ENCODE results near the gene COL23A1.
"Not testable (repeated sequence)": the region's sequence is repeated elsewhere in the genome, so short reads cannot be mapped to it uniquely, and the experiment has no call there.

COL23A1 gene

DNA sequence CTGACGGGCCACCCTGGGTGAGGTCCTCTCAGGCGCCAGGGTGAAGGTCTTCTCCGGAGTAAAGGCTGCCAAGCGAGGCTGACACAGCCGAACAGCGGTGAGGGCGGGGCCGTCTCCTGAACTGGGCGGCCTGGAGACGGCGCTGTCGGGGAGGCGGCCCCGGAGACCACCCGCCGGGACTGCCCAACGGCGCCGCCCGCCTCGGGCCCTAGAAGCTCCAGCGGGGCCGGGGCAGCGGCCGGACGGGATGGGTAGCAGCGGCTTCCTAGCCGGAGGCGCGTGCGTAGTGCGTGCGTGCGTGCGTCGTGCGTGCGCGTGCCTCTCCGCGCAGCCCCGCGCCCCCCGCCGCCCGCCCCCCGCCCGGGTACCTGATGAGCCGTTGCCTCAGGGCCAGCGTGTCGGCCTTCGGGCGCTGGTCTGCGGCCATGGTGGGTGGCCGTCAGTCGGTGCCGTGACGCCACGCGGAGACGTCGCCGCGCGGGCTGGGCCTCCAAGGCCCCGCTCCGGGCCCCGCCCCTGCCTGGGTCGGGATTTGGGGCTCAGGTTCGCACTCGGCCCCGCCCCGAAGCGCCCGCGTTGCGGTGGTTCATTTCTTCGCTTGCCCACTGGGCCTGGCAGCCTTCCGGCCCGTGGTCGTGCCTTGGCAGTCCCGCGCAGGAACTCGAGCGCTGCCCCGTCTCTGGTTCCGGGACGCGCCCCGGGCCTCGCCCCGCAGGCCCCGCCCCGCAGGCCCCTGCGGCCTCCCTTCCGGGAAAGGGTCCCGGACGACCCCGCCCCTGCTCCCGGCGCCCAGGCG lies 357.9 kb downstream of the COL23A1 start, which contains the start of gene PHYKPL:
TSS of gene PHYKPL (minus strand) at position 679 of the 796 bp plus-strand sequence. CDS start at position 427, 252 bp downstream.
- DNase-seq, result peak; percentile 77

DNA sequence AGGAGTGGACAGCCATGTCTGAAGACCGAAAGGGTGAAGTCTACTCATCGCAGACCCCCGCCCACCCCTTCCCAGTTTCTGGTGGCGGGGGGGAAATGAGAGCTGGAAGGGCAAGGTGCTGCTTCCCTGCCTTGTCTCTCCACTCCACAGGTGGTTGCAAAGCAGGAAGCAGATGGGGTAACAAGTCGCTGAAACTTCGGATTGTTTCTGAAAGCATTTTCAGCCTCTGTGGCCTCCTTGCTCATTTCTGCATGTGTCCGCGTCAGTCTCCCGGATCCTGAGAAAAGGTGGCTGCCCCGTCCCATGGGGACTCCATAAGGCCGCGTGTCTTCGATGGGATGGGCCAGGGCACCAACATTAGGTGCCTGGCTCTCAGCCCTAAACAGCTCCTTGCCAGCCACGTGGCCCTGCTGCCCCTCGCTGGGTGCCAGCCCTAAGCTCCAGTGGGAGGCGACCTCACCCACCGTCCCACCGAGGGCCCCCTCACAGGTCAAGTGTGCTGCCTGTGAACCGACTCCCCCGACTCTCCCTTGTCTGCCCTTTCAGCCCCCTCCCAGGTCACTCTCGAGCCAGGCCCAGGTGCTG lies 358.6 kb downstream of the COL23A1 start:
- no peak for DNase-seq

DNA sequence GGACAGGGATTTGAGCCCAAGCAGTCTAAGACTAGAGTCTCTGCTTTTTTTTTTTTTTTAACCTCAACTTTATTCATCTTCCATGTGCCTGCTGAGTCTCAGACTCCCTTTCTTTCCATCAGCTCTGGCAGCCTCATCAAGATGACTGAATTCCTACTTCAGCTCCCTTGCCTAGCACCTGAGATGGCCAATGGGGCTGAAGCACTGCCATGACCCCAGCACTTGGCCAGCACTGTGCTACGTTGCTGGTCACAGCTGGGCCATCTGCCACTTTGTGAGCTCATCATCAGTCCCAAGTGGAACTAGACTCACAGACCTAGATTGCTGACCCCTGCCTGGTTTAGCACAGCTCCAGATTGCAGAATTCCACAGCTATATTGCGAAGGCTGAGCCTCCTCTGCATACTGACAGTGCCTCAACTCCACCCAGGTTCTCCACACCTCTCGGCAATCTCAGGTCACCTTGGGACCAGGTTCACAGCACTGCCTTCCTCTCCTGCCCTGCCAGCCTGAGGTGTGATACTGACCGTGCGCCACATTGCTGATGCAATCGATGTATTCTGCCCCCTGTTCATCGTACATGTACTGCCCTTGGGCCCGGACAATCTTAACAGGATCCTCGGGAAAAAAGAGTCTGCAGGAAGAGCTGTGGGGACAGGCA lies 359.2 kb downstream of the COL23A1 start:
- DNase-seq, result no peak

DNA sequence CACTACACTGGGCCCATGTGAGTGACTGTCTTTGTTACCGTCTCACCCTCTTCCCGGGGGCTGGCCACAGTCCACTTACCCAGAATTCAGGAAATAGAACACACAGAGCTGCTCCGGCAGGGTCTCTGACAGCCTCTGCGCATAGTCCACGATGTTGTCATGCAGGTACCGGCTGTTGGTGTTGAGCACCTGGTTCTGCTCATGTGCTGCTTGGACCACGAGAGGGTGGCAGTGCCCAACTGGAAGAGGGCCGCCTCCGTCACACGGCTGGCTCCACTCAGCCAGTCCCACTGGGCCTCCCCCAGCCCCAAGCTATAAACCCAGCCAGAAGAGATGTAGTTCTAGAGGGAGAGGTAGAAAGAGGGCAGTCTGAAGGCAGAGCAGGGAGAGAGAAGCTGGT lies 360.3 kb downstream of the COL23A1 start:
- DNase-seq, result no peak

DNA sequence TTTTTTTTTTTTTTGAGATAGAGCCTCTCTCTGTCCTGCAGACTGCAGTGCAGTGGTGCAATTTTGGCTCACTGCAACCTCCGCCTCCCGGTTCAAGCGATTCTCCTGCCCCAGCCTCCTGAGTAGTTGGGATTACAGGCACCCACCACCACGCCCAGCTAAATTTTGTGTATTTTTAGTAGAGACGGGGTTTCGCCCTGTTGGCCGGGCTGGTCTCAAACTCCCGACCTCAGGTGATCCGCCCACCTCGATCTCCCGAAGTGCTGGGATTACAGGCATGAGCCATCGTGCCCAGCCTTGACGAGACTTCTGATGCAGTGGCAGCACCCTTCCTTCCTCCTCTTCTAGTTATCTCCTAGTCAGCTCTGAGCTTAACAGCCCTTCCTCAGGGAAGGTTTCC lies 361.1 kb downstream of the COL23A1 start:
- DNase-seq, result not testable (repeated sequence)

DNA sequence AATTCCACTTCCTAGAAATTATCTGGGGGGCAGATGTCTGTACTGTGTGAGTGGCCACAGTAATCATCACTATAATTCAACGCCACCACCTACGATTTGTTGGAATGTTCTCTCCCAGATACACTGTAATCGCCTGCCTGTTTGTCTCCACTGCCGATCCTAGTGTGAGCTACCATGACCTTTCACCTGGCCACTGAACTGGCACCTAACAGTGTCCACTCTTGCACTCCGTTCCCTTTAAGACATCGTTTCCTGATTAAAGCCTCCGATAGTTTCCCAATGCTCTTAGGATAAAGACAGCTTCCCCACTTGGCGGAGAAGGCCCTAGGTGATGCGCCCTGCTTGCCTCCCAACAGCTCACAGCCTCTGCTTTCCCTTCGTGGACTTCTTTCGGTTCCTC lies 361.6 kb downstream of the COL23A1 start:
- DNase-seq, result no peak

DNA sequence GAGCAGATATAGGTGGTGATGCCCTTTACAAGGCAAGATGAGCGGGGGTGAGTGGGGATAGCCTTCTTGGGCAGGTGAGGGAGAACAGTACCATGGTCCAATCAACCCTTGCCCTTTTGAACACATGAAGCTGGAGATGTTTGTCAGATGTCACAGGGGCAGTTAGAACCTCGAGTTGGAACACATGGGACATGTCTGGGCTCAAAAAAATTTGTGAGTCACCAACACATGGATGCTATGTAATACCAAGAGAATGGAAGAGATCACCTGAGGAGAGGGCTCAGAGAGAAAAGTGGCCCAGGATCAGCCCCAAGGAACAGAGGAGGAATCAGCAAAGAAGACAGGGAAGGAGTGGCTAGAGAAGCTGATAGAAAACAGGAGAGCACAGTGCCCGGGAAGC lies 362.3 kb downstream of the COL23A1 start:
- DNase-seq, result no peak

DNA sequence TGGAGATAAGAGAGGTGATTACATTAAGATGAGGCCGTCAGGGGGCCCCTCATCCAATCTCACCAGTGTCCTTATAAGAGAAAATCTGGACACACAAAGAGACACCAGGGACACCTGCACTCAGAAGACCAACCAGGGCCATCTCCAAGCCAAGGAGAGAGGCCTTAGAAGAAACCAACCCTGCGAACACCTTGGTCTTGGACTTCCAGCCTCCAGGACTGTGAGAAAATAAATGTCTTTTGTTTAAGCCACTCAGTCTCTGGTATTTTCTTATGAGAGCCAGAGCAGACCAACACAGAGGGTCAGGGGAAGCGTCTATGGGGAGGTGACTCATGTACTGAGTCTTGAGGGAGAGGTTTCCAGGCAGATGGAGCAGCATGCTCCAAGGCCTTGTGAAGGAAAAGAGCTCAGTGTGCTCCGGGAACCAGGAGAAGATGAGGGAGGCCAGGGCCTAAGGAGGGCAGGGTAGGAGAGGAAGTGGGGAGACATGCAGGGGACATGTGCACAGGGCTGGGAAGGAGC lies 363.0 kb downstream of the COL23A1 start:
- no peak for DNase-seq

DNA sequence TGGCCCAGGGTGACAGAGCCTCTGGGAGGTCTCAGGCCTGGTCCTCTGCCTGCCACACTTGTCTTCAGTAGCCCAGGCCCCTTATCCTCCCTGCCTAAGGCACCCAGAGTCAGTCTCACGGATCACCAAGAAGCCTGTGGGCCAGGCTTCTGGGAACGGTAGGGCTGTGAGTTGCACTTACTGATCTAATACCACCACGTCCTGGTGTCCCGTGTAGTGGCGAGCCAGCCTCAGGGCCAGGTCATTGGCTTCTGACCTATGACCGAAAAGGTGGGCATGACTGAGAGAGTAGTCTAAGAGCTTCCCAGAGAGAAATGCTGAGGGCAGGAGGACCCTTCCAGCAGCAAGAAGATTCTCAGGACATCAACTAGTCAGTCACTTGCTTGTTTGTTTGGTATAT lies 365.0 kb downstream of the COL23A1 start:
- no peak for DNase-seq

DNA sequence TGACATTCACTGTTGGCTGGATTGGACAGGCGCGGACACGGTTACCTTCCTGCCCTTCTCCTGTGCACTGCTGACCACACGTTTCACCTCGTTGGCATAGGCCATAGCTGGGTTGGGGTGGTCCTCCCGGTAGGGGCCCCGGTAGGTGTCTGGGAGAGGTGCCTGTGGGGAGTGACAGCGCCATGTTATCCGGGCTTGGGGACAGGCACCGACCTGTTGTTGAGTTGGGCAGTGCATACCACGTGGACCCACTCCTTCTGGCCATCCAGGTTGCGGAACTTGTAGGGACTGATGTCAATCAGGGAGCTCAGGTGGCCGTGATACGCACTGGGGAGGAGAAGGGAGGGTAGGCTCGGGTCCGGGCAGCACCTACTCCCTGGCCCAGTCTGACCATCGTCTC lies 365.8 kb downstream of the COL23A1 start:
- no peak for DNase-seq

DNA sequence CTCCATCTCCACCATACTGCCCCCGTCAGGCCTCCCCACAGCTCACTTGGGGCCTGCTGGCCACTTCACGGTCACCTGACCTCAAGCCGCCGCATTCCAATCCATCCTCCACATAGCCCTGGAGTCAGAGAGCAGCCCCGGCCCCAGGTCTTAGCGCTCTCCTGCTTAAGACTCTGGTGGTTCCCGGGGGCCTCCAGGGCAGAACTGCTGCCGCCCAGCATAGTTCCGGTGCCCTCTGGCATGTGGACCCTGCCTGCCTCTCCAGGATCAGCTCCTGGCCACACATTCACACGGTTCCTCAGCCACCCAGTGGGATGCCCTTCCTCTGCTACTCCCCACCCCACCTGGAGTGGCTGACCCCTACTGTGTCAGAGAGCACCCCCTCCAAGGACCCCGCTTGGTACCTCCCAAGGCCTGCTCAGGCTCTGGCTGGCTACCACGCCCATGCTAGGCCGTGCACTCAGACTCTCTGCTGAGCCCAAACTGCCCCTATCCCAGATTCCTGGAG lies 366.3 kb downstream of the COL23A1 start:
- no peak for DNase-seq

DNA sequence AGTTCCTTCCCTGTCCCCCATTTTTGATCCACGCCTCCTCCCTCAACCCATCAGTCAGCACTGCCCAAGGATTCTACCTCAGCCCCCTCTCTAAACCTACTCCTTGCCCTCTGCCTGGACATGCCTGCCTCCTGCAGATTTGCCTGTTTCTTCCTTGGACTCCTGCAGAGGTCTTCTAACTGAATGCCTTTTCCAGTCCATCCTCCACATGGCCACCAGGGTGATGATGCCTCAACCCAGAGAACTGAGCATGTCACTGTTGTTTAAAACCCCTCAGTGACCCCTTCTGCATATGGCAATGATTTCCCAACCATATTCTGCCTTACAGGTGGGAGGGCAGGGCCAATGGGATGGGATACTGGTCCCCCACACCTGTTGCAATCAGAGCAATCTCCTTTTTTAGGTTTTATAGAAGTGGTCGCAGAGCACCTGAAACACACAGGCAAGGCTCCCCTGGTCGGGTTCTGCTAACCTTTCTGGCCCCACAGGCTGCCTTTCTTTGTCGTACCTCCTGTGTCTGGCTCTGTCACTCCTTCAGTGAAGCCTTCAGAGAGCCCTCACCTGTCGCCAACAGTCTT lies 366.9 kb downstream of the COL23A1 start:
- no peak for DNase-seq

DNA sequence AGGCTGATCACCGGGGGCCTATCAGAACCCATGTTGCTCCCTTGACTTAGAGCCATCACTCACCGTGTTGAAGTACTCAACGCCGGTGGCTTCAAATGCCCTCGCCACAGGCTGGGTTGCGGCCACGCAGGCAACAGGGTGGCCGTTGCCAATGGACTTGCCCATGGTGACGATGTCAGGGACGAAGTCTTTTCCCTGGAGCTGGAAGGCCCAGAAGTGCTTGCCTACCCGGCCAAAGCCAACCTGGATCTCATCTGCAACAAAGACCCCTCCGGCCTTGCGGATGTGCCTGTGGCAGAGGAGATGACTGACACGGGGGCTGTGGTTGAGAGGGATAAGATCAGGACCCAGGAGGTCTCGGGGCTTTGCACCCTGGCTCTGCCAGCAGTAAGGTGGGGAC lies 367.9 kb downstream of the COL23A1 start:
- no peak for DNase-seq

DNA sequence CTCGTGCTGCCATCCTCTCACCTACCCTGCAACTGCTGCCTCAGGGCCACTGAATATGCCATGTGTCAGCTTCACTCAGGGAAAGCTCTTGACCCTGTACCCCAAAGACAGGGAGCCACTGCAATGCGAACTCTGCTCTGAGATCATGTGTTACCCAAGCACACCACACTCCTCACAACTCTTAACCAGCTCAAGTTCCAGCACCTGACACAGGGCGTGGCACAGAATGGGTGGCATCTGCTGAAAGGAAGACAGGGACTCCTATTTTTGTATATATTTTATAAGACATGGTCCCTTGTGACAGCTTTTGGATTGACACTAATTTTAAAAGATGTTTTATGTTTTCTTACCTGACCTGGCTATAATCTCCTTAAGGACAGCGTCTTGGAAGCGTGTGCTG lies 368.3 kb downstream of the COL23A1 start:
- DNase-seq, result no peak

DNA sequence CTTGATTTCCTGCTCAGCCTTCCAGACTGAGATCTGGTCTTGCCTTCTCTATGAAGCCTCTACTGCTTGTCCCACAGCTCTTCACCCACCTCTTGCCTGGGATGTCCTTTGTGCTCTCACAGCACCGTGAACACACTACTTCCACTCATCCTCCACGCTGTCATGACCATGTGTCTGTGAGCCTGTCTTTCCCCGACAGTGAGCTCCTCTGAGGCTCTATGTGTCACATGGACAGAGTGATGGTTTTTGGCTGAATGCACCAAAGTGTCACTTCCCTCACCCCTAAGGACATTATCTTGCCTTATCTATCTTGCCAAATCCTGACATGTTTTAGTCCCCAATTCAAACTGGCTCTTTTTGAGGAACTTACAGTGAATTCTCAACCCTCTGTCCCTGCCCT lies 368.9 kb downstream of the COL23A1 start:
- DNase-seq, result no peak

DNA sequence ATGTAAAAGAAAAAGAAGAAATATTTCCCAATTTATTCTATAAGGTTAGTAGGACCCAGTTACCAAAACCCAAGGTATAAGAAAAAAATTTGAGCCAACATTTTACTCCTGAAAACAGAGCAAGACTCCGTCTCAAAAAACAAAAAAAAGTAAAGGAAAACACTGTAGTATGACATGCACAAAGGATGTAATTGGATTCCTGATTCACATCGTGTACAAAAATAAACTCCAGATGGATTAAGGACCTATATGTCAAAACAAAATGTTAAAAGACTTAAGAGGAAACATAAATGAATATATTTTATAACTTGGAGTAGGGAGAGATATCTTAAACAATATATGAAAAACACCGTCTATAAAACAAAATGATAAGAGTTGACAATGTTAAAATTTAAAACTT lies 371.4 kb downstream of the COL23A1 start:
- DNase-seq, result no peak

DNA sequence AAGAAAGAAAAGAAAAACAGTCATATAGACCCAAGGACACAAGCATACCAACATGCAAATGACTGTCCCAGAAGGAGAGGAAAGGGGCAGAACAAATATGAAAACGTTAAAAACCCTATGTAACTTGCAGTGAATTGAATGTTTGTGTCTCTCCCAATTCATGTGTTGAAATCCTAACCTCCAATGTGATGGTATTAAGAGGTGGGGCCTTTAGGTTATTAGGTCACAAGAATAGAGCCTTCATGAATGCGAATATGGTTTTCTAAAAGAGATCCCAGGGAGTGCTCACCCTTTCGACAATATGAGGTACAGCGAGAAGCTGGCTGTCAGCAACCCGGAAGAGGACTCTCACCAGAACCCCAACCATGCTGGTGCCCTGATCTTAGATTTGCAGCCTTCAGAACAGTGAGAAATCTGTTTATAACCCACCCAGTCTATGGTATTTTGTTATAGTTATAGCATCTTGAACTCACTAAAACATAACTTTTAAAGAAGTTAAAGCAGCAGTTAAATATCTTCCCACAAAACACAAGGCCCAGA lies 371.9 kb downstream of the COL23A1 start:
- no peak for DNase-seq

DNA sequence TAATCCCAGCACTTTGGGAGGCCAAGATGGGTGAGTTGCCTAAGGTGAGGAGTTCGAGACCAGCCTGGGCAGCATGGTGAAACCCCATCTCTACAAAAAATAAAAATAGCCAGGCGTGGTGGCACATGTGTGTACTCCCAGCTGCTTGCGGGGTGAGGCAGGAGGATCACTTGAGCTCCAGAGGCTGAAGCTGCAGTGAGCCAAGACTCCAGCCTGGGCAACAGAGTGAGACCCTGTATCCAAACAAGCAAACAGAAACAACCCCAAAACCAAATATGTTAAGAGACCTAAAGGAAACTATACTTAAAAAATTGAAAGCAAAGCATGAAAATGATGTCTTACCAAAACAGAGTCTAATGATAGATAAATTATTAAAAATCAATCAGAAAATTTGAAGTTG lies 373.4 kb downstream of the COL23A1 start:
- no peak for DNase-seq

DNA sequence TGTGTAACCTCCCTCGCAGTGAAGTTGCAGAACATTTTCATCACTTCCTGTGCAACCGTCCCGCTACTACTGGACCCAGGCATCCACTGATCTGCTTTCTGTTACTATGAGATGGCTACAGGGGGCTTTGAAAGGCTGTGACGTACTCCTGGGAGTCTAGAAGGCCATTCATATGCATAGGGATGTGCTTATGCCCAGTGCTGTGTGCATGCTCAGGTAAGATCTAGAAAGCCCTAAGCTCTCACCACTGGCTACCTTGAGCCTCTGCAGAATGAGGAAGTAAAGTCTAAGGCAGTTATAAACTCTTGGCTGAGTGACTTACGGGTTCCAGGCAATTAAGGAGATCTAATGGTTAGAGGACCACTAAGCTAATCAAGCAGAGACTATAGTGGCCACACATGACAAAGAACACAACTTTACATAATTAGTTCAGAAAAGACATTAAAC lies 374.1 kb downstream of the COL23A1 start:
- no peak for DNase-seq

DNA sequence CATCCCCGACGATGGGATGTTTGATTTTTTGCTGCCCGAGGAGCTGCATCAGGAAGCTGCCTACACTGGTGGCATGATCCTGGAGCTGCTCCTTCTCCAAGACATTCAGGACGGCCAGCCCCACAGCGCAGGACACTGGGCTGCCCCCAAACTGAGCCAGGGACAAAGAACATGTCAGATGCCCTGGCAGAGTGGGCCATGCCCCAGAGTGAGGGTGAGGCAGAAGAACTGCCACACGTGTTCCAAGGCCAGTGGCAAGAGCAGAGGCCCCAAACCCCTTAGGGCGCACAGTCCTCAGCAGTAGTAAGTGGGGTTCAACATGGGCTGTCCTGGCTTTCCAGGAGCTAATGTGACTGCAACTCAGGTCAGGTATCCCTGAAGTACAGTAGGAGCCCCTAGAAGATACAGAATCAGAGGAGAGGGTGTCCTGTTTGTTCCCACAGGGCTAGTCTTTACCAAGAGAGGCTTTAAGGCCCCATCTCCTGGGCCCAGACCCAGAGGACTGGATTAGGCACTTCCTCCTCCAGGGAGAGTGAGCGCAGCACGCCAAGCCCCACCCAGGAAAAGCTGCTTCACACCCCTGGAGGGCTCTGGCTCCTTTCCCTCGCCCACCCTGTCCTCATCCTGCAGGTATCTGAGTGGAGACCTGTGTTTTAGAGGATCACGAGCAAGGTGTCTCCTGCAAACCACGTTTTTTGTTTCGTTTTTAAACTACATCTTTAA lies 374.8 kb downstream of the COL23A1 start:
- DNase-seq, result no peak

DNA sequence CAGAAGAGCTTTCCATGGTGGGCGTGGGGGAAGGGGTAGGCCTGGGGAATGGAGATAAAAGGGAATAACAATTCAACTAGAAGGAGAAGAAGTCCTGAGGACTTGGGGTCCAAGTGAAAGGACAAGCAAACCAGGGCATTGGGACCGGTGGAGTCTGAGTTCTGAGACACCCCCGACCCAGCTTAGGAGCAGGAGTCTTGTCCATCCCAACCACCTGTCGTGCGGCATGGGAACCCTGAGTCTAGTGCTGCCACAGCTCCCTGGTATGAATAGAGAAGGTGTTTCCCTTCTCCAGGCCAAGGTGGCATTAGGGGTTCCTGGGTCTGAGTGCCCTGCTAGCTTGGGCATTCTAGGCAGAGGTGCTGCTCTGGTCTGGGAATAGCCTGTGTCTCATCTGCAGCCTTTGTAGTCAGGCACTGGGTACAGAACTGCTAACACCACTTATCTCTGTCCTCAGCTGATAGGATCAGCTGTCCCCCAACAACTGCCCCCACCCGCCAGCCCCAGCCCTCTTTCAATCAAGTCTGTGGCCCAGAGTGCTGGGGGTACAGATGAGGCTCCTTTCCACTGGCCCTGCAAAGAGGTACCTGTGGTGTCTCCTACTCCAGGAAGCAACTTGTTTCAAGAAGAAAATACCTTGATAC lies 375.9 kb downstream of the COL23A1 start:
- DNase-seq, result no peak

DNA sequence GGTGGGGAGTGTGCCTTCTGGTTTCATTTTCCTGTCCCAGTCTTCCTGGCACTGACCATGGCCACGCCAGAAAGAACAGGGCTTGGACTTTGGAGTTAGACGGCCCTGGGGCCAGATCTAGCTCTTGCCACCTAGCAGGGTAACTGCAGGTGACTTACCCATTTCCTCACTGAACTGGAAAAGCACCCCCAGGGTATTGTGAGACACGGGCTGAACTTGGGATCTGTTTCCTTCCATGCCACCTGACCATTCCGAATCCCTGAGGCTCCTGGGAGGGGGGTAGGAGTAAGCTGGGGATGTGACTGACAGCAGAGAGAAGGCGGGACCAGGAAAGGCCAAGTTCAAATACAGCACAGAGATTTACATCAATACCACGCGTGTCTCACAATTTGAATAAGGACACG lies 376.4 kb downstream of the COL23A1 start:
- no peak for DNase-seq

Measured in CD4-positive, alpha-beta T cell treated with Interleukin-21 for 1 hour (primary cell).